GM12864 (cell line): ENCODE results near the gene FREM3.
A peak's percentile ranks its signal among the peaks of the same experiment; 100 is the strongest.

Source experiments
- DNase-seq: peaks from one replicate; pipeline ENCODE4 v3.0.0-alpha.2; 2011; ENCODE audit warnings: low read depth
- H3K4me3 ChIP-seq: 2 replicates; pipeline ENCODE4 v1.5.1; 2011; ENCODE audit warnings: mild to moderate bottlenecking, low read depth, low read length, control low read depth
- CTCF ChIP-seq: IDR thresholded peaks from 2 replicates; pipeline ENCODE4 v1.5.1; 2011; ENCODE audit warnings: low read depth, mild to moderate bottlenecking, moderate library complexity, low read length, control low read depth, inconsistent platforms; ENCODE audit errors: missing control alignments

The FREM3 gene

DNA sequence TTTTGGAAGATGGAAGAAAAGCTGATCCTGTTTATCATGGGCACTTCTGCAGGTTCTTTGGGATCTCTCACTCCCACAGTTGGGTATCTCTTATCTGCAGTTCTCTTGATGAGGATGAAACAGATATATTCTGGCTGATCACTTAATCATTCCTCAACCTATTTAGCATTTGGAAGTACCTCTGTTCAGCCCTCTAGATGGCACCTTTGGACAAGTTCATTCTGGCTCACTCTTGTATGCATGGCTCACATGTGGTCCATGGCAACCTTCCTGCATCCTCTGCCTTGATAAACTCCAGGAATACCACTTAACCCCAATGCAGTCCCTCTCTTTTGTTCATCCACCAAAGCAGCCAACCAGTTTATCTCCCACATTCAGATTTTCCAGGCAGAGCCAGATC is 112.8 kb downstream of the FREM3 start:
- no peak for TF ChIP-seq CTCF
- no peak overlapping the region for H3K4me3 ChIP-seq
- no peak for DNase-seq

- DNase-seq: no peak
- no peak overlapping the region for H3K4me3 ChIP-seq
- TF ChIP-seq CTCF: no peak
These were observed 114.4 kb downstream of the FREM3 start for GRCh38 chr4:143586080-143586479.

DNA sequence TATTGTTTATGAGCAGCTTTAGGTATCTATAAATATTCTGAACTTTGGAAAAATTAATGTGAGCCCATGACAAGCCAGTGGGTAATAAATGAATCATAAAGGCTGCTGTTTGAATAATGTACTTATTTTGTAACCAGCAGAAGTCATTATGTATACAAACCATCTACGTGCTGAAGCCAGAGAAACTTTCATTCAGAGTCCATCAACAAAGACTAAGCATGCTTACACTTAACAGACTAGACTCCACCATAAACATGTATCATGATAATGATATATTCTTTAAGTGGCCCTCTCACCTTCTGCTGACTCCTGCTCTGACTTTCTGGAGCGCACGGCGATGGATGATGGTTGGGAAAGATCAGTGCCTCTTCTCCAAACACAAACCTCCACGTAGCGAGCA is 114.9 kb downstream of the FREM3 start:
- no peak overlapping the region for H3K4me3 ChIP-seq
- no peak for DNase-seq
- no peak for TF ChIP-seq CTCF

DNA sequence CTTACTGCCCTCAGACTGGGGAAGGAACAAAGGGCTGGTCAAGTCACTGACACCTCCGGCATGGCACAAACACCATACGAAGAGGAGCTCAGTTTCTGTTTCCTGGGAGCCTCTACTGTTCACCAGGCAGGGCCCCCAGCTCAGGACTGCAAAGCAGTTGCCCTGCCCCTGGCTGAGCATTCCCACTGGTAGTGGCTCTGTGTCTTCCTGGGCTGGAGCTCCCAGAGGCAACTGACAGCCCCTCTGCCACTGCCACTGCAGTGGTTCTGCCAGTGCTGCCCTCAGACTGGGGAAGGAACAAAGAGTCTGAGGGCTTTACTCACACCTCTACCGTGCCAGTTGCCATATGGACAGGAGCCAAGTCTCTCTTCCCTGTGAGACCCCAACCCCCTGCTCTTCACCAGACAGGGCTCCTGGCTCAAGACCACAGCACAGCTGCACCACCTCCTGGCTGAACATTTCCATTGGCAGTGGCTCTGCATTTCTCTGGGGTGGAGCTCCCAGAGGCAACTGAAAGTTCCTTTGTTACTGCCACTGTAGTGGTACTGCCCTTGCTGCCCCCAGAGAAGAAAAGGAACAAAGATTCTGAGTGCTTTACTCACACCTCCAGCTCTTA is 119.0 kb downstream of the FREM3 start:
- no peak overlapping the region for H3K4me3 ChIP-seq
- TF ChIP-seq CTCF: no peak
- DNase-seq: no peak

GRCh38 chr4:143575331-143575730 is 125.1 kb downstream of the FREM3 start:
- no peak for DNase-seq
- H3K4me3 ChIP-seq: no peak overlapping the region
- TF ChIP-seq CTCF: no peak

DNA sequence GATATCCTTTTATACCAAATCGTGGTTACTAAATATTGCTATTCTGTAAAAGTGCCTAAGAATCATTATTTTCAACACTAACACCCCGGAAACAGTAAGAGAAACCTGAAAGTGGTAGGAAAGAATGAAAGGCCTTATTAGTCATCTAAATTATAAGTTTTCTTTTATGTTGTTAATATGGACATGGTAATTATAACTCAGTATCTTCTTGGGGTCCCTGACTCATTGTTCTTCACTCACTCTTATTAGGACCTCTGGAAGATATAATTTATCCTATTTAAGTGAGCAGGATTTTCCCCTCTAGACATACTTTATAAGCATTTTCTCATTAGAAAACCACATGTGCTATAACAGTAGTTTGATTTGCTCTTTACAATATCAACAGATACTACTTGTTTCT is 136.0 kb downstream of the FREM3 start:
- H3K4me3 ChIP-seq: no peak overlapping the region
- no peak for TF ChIP-seq CTCF
- no peak for DNase-seq

- peak overlapping the region; percentile 55 for H3K4me3 ChIP-seq
- no peak for TF ChIP-seq CTCF
- DNase-seq: no peak
These were observed 140.7 kb downstream of the FREM3 start for GRCh38 chr4:143559757-143560147.
